HG02763 (cell line): ENCODE measurements around the gene NPPC.

ENCODE experiments used
- ATAC-seq: cut with Tn5 transposase; IDR thresholded peaks from one replicate; pipeline ENCODE4 v1.9.1; 2021; ENCODE audit warnings: mild to moderate bottlenecking, moderate library complexity; ENCODE audit not compliant: unreplicated experiment

Gene NPPC

GRCh38 chr2:231935815-231936214 lies 9.6 kb upstream of the NPPC start:
- no peak for ATAC-seq

- ATAC-seq: no peak
Measured at GRCh38 chr2:231935207-231935524, 9.0 kb upstream of the NPPC start.

- ATAC-seq: no peak
Measured at GRCh38 chr2:231934441-231935206, 8.4 kb upstream of the NPPC start.

- no peak for ATAC-seq
Measured at GRCh38 chr2:231933916-231934401, 7.8 kb upstream of the NPPC start.

- ATAC-seq: no peak
Measured at GRCh38 chr2:231932985-231933915, 7.1 kb upstream of the NPPC start.

GRCh38 chr2:231932711-231932970 lies 6.4 kb upstream of the NPPC start:
- ATAC-seq: no peak

- ATAC-seq: no peak
Measured at GRCh38 chr2:231931481-231931915, 5.3 kb upstream of the NPPC start.

- no peak for ATAC-seq
Measured at GRCh38 chr2:231930593-231931281, 4.5 kb upstream of the NPPC start.

- ATAC-seq: no peak
Measured at GRCh38 chr2:231929961-231930592, 3.9 kb upstream of the NPPC start.

- no peak for ATAC-seq
Measured at GRCh38 chr2:231928901-231929725, 2.9 kb upstream of the NPPC start.

GRCh38 chr2:231928481-231928880 lies 2.3 kb upstream of the NPPC start:
- no peak for ATAC-seq

- ATAC-seq: no peak
Measured at GRCh38 chr2:231927566-231927890, 1.3 kb upstream of the NPPC start.

GRCh38 chr2:231926761-231927565 lies 767 bp upstream of the NPPC start:
- no peak for ATAC-seq

- ATAC-seq: no peak
Measured at GRCh38 chr2:231925303-231926179, 655 bp downstream of the NPPC start.

- no peak for ATAC-seq
Measured at GRCh38 chr2:231924889-231925275, 1.3 kb downstream of the NPPC start.

GRCh38 chr2:231923951-231924888 lies 2.0 kb downstream of the NPPC start:
- no peak for ATAC-seq

- ATAC-seq: no peak
Measured at GRCh38 chr2:231923010-231923344, 3.2 kb downstream of the NPPC start.
